ENCODE measurements around the gene GRIK4.
A peak's percentile ranks its signal among the peaks of the same experiment; 100 is the strongest.

GRIK4 gene

DNA sequence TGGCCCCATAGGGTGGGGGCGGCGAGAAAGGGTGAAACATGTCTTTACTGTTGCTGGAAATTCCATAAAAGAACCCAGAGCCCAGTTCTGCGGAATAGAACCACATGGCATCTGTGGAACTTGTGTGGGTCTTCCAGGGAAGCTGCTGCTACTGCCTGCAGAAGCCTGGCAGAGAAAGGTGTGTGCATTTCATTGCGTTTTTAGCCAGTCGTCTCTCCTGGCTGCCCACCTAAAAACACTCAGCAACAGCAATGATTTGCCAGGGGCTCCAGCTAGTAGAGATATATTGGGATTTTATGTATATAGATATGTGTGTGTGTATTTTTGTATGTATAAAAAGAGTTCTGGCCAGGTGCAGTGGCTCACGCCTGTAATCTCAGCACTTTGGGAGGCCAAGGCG is 385.1 kb downstream of the GRIK4 start:
- DNase-seq, result no peak

DNA sequence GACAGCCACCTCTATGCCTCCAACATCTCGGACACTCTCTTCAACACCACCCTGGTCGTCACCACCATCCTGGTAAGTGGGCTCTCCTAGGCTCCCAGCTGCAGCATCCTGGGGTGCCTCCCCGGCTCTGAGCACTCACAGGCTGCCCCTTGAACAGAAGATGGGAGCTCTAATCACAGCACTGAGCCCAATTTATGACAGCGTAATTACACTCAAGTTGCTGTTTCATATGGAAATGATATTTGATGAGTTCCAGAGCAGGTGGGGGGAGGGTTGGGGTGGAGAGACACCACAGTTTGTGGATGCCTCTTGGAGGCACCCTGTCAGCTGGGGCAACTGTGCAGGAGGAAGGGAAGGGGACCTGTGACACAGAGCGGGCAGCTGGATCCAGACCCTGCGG is 387.0 kb downstream of the GRIK4 start:
- no peak for DNase-seq

DNA sequence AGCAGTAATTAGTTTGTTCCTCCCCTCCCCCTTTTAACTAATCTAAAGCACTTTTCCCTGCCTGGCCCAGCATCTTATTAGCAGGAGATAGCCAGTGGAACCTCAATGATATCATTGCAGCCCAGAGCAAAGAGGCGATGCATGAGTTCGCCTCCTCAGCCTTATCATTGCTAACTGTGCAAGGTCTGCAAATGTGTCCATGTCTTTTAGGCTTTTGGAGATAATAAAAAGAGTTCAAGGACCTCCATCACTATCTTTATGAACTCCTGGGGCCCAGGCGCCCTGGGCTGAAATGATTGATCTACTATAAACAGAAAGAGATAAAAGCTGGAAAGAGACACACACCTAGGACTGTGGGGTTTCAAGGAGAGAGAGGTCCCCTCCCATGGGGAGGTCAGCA is 388.2 kb downstream of the GRIK4 start:
- peak; percentile 25 for DNase-seq

DNA sequence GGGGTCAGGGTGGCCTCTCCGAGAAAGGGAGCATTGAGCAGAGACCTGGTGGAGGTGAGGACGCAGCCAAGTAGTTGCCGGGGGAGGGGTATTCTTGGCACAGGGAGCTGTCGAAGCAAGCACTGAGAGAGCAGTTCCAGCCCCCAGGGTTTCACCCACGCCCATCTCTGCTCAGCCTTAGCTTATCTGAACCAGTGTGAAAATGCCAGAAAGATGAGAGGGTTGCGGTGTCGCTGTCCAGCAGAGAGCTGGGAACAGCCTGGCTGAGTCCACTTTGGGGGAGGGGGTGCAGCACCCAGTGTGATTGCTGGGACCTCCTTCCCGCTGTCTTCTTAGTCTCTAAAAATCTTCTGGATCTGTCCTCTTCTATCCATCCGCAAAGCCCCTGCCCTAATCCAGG is 389.1 kb downstream of the GRIK4 start:
- DNase-seq, result peak; percentile 8

DNA sequence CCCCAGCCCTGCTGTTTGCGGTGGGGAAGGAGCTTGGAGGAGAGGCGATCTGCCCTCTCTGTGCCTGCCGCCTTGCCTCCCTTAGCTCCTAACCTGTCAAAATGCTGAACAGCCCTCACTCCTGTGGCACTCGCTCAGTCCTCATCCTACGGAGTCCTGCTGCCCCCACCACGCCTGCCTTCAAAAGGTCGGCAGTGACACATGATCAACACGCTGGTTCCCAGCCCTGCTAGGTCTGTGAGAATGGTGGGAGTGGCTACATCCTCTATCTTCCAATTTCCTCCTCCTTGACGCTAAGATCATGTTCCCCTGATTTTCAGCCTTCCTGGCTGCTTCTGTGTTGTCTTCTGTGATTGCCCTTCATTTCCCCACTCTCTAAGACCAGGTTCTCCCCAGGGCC is 392.1 kb downstream of the GRIK4 start:
- DNase-seq, result no peak

DNA sequence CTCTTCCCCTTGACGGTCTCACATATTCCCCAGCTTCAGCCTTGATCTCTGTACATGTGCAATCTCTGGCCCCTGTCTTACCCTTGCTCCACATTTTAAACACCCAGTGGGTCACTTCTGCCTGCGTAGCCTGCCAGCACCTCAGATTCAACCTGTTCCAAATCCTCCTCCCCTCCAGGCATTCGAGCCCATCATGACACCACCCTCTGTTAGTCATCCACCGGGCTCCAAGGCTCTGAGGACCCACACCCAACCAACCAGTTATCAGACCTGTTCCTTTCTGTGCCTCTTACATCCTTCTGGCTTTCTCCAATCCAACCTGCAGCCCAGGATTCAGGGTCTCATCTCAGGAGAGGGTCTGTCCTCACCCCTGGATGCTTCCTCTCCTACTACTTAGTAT is 392.6 kb downstream of the GRIK4 start:
- peak; percentile 7 for DNase-seq

DNA sequence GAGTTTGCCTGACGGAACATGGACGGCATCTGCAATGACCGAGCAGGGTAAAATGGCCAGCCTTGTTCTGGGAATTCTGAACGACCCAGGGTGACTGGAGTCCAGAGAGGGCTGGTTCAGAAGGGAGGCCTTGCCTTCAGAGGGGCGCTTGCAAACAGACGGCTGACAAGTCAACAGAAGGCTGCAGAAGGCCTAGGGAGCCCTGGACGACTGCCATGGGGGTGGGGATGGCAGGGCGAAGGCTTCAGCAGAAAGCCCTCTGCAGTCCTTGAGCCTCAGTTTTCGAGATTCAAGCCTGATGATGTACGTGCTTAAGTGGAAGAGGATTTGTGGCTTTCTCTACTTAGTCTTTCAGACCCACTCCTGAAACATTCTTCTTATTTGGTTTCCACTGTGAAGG is 395.2 kb downstream of the GRIK4 start:
- no peak for DNase-seq

DNA sequence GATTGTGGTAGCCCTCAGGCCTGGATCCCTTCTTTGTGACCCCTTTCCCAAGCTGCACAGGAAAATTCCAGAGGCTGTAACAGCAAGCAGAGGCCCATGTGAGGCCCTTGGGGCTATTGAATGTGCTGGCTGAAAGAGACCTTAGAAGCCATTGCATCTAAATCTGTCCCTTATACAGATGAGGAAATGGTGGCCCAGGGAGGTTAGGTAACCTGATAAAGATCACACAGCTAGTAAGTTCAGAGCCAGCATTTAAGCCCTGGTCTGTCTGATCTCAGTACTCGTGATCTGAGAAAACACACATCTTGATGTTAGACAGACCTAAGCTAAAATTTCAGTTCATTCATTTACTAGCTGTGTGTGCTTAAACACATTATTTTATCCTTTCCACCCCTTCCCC is 396.4 kb downstream of the GRIK4 start:
- peak; percentile 11 for DNase-seq

DNA sequence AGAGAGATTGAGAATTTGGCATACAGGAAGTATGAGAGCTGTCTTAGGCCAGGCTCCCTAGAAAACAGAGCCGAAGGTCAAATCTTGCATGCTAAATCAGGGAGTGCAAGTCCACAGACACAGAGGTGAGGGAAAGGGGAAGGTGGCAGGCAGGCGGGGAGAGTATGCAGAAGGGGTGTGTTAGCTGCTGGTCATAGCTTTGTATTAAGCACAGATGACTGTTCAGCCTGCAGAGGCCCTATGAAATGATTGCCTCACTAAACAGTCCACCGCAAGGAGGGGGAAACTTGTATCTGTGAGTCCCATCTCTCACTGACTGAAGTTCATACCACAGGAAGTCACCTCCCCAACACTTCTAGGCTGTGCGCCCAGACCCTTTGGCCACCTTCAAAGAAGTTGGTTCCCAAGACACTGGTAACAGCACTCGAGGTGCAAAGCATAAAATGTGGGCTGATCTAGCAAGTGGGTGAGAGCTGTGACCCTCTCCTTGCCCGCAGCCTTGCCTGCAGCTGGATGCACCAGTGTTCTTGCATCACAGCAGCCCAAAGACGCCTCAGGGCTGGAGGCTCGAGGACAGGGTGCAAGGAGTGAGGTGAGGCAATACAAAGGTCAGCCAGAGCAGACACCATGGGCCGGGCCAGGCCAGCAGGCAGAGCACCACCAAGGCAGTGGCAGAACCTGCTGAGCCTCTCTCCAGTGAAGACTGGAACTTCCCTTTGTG is 397.1 kb downstream of the GRIK4 start:
- DNase-seq, result peak; percentile 76

DNA sequence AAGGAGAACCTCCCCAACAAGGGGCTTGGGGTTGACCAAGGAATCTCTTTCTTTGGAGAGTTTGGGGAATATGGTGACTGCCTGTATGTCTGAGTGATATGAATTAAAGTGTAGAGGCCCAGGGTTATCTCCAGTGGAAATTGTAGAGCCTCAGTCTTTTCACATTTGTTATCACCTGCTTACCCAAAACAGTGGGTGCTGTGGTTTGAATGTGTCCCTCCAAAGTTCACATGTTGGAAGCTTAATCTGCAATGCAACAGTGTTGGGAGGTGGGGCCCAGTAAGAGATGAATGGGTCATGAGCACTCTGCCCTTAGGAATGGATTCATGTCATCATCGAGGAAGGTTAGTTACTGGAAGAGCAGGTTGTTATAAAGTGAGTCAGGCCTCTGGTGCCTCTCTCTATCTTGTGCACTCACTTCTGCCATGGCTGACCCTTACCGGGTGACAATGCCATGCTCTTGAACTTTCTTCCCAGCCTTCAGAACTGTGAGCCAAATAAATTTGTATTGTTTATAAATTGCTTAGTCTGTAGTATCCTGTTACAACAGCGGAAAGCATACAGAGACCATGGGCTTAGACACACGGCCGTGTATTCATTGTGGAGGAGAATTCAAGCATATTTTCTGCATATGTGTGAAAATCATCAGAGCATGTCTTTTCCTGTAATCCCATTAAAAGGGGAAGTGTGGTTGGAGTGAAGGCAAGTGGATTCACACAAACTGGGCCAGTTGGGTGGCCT is 398.3 kb downstream of the GRIK4 start:
- peak; percentile 11 for DNase-seq

DNA sequence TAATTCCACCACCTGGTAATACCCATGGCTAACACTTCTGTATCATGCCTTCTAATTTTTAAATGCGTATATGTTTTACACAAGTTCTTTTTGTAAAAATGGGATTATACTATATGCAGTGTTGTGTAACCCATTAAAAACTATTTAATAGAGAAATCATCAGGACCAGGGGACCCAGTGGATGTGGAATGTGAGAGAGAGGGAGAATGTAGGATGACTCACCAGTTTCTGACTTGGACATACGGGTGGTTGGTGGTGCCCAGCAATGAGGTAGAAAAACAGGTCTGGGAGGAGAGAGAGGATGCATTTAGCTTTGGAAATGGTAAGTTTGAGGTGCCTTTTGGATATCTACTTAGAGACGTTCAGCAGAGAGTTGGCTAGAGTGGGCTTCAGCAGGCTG is 400.4 kb downstream of the GRIK4 start:
- no peak for DNase-seq

DNA sequence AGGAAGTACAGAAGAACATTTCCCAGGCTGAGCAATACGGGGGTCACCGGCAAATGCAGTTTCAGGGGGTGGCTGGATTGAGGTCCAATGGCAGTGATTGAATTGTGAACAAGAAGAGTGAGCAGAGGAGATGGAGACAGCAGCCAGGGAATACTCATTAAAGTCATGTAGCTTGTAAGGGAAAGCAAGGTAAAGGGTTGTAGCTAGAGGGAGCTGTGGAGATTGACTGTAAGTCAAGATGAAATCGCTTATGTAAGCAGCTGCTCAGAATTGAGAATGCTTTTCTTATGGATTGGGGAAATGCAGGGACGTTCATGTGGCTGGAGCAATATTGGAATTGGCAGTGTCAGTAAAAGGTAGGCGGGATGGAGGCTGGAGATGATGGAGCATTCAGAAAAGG is 401.0 kb downstream of the GRIK4 start:
- DNase-seq, result peak; percentile 49

DNA sequence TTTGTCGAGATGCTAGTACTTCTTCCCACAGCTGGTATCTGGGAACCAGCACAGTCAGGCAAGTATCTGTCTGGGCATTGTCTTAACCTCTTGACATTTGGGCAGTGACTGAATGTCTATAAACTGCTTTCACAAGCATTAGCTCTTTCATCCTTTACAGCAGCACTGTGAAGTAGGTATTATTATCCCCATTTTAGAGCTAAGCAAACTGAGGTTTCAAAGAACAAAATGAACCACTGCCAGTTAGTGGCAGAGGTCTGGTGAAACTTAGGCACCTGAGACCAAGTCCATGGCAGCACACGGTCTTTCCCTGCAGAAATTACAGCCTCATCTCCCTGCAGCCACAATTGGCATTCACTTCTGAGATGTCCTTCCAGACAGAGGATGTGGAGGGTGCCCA is 401.4 kb downstream of the GRIK4 start:
- no peak for DNase-seq

DNA sequence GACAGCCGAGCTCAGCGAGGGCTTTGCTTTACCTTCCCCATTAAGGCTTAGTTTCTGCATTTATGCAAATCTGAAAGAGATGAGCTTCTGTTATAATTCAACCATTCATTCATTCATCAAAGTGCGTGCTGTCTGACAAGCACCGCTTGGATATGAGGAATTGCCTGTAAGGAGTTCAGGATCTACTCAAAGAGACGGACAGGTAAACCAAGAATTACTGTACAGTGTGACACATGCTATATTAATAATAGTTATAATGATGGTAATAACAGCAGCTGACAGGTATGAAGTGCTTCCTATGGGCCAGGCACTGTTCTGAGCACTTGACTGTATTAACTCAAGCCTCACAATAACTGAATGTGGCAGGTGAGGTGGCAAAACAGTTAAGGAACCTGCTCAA is 402.5 kb downstream of the GRIK4 start:
- DNase-seq, result no peak

DNA sequence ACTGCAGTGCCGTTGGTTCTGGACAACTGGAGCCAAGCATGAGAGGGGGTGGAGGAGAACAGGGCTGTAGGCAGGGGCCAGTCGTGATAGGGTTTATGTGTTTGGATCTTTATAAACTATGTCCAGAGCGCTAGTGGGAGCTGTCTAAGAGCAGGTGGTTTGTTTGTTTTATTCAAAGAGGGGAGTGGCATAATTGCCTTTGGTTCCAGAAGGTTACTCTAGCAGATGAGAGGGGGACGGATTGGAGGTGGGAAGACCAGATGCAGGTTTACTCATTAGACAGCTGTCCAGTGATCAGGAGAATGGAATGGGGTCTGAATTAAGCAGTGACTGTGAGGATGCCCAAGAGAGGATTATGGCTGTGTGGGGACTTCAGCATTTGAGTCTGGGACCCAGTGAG is 403.1 kb downstream of the GRIK4 start:
- DNase-seq, result no peak

DNA sequence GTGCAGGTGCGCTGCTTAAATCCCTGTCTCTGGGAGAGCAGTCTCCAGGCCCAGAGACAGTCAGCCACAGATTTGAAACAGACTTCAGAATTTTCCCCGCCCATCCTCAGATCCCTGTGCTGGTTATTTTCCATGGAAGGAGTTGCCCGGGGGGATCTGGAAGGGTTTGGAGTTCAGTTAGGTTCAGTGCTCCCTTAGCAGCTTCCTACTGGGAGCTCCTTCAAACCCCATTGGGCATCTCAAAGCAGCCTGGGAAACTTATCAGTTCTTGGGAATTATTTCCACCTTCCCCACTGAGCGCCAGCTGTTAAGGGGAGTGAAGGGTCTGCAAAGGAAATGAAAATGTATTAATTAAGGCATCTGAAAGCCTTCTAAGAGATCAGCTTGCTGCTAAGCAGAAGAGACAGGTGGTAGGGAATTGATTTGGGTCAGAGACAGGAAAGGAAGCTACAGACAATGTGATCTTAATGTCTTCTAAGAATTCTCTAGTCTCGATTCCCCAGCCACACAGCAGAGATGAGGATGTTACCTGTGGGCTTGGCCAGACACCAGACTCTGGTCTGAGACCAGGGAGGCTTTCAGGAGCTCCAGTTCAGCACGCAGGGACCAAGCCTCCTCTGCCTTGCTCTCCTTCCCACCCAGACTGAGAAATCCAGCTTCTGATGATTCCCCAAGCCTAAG is 406.2 kb downstream of the GRIK4 start:
- no peak for DNase-seq

DNA sequence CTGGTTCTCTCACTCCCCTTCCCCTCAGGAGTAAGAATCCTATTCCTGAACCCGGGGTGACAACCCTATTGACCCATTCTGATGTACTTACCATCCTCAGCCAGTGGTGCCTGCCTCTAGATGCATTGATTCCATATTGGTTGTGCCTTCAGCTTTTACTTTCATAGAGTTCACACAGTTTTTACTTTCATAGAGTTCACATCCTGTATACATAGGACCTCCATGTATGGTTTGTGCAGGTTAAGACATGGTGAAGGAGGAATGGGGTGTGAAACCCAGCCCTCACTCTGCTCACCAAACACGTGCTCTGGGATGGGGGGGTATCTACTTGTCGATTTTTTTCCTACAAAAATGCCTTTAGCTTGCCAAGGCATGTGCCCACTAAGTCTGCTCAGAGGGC is 406.7 kb downstream of the GRIK4 start:
- DNase-seq, result no peak

DNA sequence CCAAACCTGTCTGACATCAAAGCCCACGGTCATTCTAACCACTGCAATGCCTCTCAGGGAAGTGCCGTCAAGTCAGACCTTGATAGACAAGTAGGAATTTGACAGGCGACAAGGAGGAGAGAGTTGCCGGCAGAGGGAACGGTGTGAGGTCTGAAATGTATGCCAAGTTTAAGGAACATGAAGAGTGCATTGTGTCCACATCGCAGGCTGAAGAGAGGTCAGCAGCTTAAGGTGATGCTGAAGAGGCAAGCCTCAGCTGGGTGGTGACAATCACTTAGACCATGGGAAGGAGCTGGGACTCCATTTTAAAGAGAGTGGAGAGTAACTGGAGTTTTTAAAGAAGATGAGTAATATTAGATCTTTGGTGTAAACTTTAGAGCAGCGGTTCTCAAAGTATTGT is 407.5 kb downstream of the GRIK4 start:
- no peak for DNase-seq

DNA sequence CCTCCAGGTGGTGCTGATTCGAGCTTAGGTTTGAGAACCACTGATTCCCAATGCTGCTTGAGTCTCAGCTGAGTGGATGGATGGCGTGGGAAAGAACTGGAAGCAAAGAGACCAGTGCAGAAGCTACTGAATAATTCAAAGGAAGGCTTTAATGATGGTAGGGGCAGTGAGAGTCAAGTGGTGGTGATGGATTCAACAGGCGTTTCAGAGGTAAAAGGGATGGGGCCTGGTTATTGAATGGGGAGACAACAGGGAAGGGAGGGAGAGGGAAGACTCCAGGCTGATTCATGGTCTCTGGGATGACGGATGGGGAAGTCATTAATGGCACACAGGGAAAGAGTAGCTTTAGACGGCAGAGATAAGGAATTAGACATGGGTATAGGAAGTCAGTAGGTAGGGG is 408.0 kb downstream of the GRIK4 start:
- DNase-seq, result no peak

DNA sequence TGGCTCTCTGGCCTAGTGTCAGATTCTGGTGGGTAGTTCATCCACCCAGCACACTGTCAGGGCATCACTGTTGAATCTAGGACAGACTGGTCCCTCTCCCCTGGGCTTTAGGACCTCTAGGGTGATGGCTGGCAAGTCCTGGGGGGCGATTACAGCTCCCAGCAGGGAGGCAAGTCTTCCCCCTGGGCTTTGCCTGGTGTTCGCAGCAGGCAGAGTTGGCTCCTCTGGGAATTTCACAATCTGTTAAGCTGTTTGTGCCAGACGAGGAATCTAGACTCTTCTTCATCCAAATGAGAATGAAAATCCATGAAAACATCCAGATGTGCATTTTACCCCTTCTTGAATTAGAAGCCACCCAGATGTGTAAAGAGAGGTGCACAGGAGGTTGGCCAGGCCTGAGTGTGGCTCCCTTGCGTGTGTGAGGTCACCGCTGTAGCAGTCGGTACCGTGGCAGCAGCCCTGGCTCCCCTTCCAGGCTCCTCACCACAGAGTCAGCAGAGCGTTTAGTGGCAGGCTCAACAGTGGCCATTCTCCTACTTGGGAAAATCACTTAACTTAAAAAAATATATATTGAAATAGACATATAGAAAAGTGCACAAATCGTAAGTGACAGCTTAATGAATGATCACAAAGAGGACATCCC is 412.4 kb downstream of the GRIK4 start:
- DNase-seq, result no peak

DNA sequence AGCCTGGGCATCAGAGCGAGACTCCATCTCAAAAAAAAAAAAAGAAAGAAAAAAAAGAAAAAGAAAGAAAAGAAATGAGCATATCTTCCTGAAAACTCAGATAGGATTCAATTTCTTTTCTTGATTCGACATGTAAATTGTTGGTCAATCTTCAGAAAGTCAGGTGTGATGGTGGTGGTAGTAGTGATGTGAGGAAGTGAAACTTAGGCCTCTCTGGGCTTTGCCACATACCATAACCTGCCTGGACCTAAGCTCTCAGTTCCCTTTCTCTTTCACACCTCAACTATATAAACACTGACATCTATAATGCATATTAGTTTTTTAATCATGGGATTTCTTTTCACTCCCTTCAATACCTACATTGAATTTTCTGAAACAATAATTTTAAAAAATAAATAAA is 414.4 kb downstream of the GRIK4 start:
- no peak for DNase-seq

DNA sequence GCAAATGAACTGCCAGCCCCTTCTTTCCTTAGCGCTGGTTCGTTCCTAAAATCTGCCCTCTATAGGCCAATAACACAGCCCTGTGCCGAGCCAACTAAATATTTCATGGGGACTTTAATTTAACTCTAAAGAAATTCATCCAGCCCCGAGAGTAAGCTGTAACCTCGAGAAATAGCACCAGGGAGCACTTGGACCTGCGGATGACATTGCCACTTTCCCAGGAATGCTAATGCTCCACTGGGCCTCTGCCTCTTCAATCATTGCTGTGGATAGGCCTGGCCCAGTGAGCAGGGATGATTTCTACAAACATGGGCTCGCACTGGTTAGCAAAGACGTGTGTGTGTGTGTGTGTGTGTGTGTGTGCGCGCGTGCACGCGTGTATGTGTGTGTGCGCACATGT is 417.1 kb downstream of the GRIK4 start:
- no peak for DNase-seq

DNA sequence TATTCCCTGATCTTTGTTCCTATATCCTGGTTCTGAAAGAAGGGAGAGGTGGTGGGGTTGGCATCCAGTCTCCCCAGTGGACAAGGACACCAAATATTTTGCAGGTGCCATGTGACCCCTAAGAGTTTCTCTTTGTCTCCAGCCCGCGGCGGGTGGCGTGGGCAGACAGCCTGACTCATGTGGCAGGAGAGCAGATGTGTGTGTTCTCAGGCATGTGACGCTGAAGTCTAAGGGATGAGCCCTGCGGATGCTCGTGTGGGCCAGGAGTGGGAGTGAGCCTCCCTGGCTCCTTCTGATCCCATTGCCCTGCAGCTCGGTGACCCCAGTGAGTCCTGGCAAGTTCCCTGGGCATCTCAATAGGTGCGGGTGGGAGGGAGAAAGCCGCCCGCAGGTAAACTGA is 417.5 kb downstream of the GRIK4 start:
- DNase-seq, result no peak

DNA sequence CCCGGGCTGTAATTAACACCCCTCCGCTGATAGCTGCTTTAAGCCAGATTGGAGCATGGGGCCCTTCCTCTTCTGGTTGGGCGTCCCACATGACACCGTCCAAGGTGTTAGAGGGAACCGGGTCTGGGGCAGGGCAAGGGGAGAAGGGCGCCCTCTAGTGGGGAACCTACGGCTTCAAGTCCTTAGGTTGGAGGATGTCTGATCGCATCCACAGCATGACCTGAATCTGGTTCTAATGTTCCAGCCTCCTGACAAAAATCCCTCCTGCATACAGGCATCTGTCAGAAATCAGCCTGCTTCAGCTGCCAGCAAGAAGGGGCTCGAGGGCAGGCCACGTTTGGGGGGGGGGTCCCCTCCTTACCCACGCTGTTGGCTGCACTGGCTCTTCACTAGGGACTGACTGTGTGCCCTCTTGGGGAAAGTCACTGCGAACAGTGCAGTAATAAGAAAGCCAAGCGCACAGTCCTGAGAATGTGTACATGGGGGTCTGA is 418.2 kb downstream of the GRIK4 start:
- peak; percentile 78 for DNase-seq

All from hematopoietic multipotent progenitor cell treated with erythropoietin and hydrocortisone succinate and interleukin-3 and kit ligand, for 4 days (in vitro differentiated cells).